ENCODE data around the gene C22orf15. TPM values are rescaled to one million over a fixed set of nuclear protein-coding genes. Genes with fewer than 3 reads are reported as not detected.
A peak's percentile ranks its signal among the peaks of the same experiment; 100 is the strongest.

Gene C22orf15
- total and polyA plus RNA-seq, 2 of the 8 experiments (the other 6 are each of a cell fraction or from before 2014, with no cell fraction given), result 4.2 to 4.9 TPM

GRCh38 chr22:23786752-23787599 is 24.2 kb downstream of the C22orf15 start, which contains the start of gene SMARCB1 (continued):
- TF ChIP-seq BRCA1 (IDR thresholded peaks at IDR 0.05; ENCODE audit: low read depth, low read length) (no peak), JUND (IDR thresholded peaks at IDR 0.05; ENCODE audit: low read length) (peak; percentile 68; the same call in 1 of the 2 replicates), EZH2 (IDR thresholded peaks at IDR 0.05; ENCODE audit: low read depth, low read length, severe bottlenecking) (no peak), RBBP5 (IDR thresholded peaks at IDR 0.05; ENCODE audit: borderline replicate concordance, low read depth, low read length) (peak; percentile 75; the same call in 1 of the 2 replicates), PHF8 (conservative IDR thresholded peaks at IDR 0.05; ENCODE audit: low read depth, low read length) (peak; percentile 98), KDM4A (IDR thresholded peaks at IDR 0.05; ENCODE audit: low read depth, low read length, severe bottlenecking) (peak; percentile 50), NRF1 (IDR thresholded peaks at IDR 0.05; ENCODE audit: low read depth, low read length) (peak; percentile 82), CTCF (IDR thresholded peaks at IDR 0.05; ENCODE audit: control extremely low read depth in 1 of 3, insufficient read depth in 1 of 3, low read depth in 1 of 3, low read length in 3 of 3) (no peak), POLR2AphosphoS5 (IDR thresholded peaks at IDR 0.05; ENCODE audit: low read depth, low read length) (peak; percentile 84), EGR1 (IDR thresholded peaks at IDR 0.05; ENCODE audit: borderline replicate concordance, low read depth, low read length) (peak; percentile 52; the same call in 1 of the 2 replicates), SRF (IDR thresholded peaks at IDR 0.05; ENCODE audit: low read depth, low read length) (no peak), ASH2L (IDR thresholded peaks at IDR 0.05; ENCODE audit: low read length) (peak; percentile 84), JUN (IDR thresholded peaks at IDR 0.05; ENCODE audit: low read depth, low read length) (no peak)

Measured in H1 (cell line).